Measurements from ENCODE around the gene PLAC1.

- TF ChIP-seq RCOR1 (IDR thresholded peaks at IDR 0.05; ENCODE audit: insufficient replicate concordance, low read length) (no peak), CTCF (conservative IDR thresholded peaks at IDR 0.05; ENCODE audit: low read depth, low read length) (no peak), MXI1 (IDR thresholded peaks at IDR 0.05; ENCODE audit: borderline replicate concordance, low read depth, low read length) (no peak), USF2 (IDR thresholded peaks at IDR 0.05; ENCODE audit: low read depth, low read length) (no peak), FOS (IDR thresholded peaks at IDR 0.05; ENCODE audit: low read depth, low read length) (no peak), POLR2A (IDR thresholded peaks at IDR 0.05; ENCODE audit: low read depth, low read length) (no peak), RAD21 (IDR thresholded peaks at IDR 0.05; ENCODE audit: low read length) (no peak), MAZ (IDR thresholded peaks at IDR 0.05; ENCODE audit: borderline replicate concordance, low read depth, low read length) (no peak), CEBPB (IDR thresholded peaks at IDR 0.05; ENCODE audit: low read depth, low read length) (no peak)
Measured at GRCh38 chrX:134573683-134574035, 84.6 kb downstream of the PLAC1 start.

All from IMR-90 (cell line).